GM21381 (cell line): ENCODE results near the gene PCDHA7.
"Not testable (repeated sequence)": the region's sequence is repeated elsewhere in the genome, so short reads cannot be mapped to it uniquely, and the experiment has no call there.

Source experiments
- ATAC-seq: cut with Tn5 transposase; IDR thresholded peaks from one replicate; pipeline ENCODE4 v1.9.1; 2021; ENCODE audit warnings: mild to moderate bottlenecking, moderate library complexity; ENCODE audit not compliant: unreplicated experiment

PCDHA7 gene

GRCh38 chr5:140821375-140822280 lies 12.4 kb upstream of the PCDHA7 start, which contains the start of gene PCDHA5:
TSS of gene PCDHA5 (plus strand) at chr5:140821613.
- no peak for ATAC-seq

- ATAC-seq, result no peak
Observed at GRCh38 chr5:140822281-140822629, 11.8 kb upstream of the PCDHA7 start.

GRCh38 chr5:140822969-140823368 lies 11.1 kb upstream of the PCDHA7 start:
- not testable (repeated sequence) for ATAC-seq

GRCh38 chr5:140823475-140823874 lies 10.6 kb upstream of the PCDHA7 start:
- ATAC-seq, result no peak

- no peak for ATAC-seq
Observed at GRCh38 chr5:140827704-140828361, 6.2 kb upstream of the PCDHA7 start, which contains the start of gene PCDHA6. TSS of gene PCDHA6 (plus strand) at chr5:140827960. CDS start at chr5:140828092, 132 bp downstream.

GRCh38 chr5:140828362-140828737 lies 5.7 kb upstream of the PCDHA7 start:
- no peak for ATAC-seq

GRCh38 chr5:140829511-140830501 lies 4.3 kb upstream of the PCDHA7 start:
- ATAC-seq, result not testable (repeated sequence)

GRCh38 chr5:140834439-140835008 lies 455 bp downstream of the PCDHA7 start:
- not testable (repeated sequence) for ATAC-seq

- ATAC-seq, result no peak
Observed at GRCh38 chr5:140835622-140836510, 1.8 kb downstream of the PCDHA7 start.

- no peak for ATAC-seq
Observed at GRCh38 chr5:140840978-140841962, 7.2 kb downstream of the PCDHA7 start, which contains the start of gene PCDHA8. TSS of gene PCDHA8 (plus strand) at chr5:140841187. CDS start at chr5:140841322, 135 bp downstream.

GRCh38 chr5:140842798-140843733 lies 9.0 kb downstream of the PCDHA7 start:
- ATAC-seq, result no peak

GRCh38 chr5:140848139-140849102 lies 14.4 kb downstream of the PCDHA7 start, which contains the start of gene PCDHA9:
TSS of gene PCDHA9 (plus strand) at chr5:140848382. CDS start at chr5:140848496, 114 bp downstream.
- ATAC-seq, result not testable (repeated sequence)

- not testable (repeated sequence) for ATAC-seq
Observed at GRCh38 chr5:140849831-140850634, 16.0 kb downstream of the PCDHA7 start.

GRCh38 chr5:140855772-140856674 lies 22.0 kb downstream of the PCDHA7 start, which contains the start of gene PCDHA10:
TSS of gene PCDHA10 (plus strand) at chr5:140855897. CDS start at chr5:140856049, 152 bp downstream.
- ATAC-seq, result no peak
